Breast epithelium (tissue), 4 donors: Measurements from ENCODE around the gene CELF1. TPM values are rescaled to one million over a fixed set of nuclear protein-coding genes. Genes with fewer than 3 reads are reported as not detected.
"Not testable (repeated sequence)": the region's sequence is repeated elsewhere in the genome, so short reads cannot be mapped to it uniquely, and the experiment has no call there.

ENCODE experiments used
- DNase-seq, 2 donors: peaks; one replicate each; pipeline ENCODE4 v3.0.0-alpha.2; 2019; ENCODE audit warnings: low spot score in 2 of 2
- H3K27ac ChIP-seq, 2 donors: fragments of 200-600 bp; sonication (generic) in 1 of 2; one replicate each; pipeline ENCODE4 v1.5.1; 2016 to 2019; ENCODE audit warnings: mild to moderate bottlenecking in 1 of 2
- H3K27me3 ChIP-seq, 2 donors: fragments of 200-600 bp; sonication (generic) in 1 of 2; one replicate each; pipeline versions ENCODE4 v1.5.1 to v1.6.0; 2017 to 2019; ENCODE audit warnings: control low read depth in 1 of 2, mild to moderate bottlenecking in 1 of 2
- H3K36me3 ChIP-seq: fragments of 200-600 bp; one replicate; pipeline ENCODE4 v1.5.1; 2019
- H3K4me1 ChIP-seq, 2 donors: fragments of 200-600 bp; sonication (generic); one replicate each; pipeline ENCODE4 v1.5.1; 2016 to 2019; ENCODE audit warnings: control low read depth in 1 of 2
- H3K4me3 ChIP-seq, 3 donors: fragments of 200-600 bp; sonication (generic); 1 replicate in 2 of 3; 2 replicates in 1 of 3; pipeline ENCODE4 v1.5.1; 2016 to 2019; ENCODE audit warnings: mild to moderate bottlenecking in 3 of 3, moderate library complexity in 2 of 3
- H3K9me3 ChIP-seq, 2 donors: fragments of 200-600 bp; sonication (generic) in 1 of 2; one replicate each; pipeline ENCODE4 v1.5.1; 2016 to 2019; ENCODE audit warnings: control low read depth in 1 of 2
- POLR2A ChIP-seq: fragments of 450-650 bp; IDR thresholded peaks from one replicate; pipeline ENCODE4 v1.6.1; 2016; ENCODE audit warnings: antibody characterized with exemption, mild to moderate bottlenecking, moderate library complexity
- POLR2AphosphoS5 ChIP-seq, 3 donors: sonication (generic); formaldehyde crosslinking; IDR thresholded peaks; one replicate each; pipeline ENCODE4 v1.6.1; 2017; ENCODE audit warnings: antibody characterized with exemption in 3 of 3
- intact Hi-C: fragments of 100-400 bp; cut with DNase I; formaldehyde crosslinking; loops from one replicate; pipeline ENCODE4 v1.15.1; 2023; ENCODE audit warnings: low total_unique reads
- total RNA-seq, 3 donors: library from RNA; depleted of rRNA; stranded (reverse); fragments of >200 nt; gene quantifications; one replicate each; pipeline ENCODE4 v1.1.0, GENCODE V29; 2016
- TF ChIP-seq, protein P1 (sequence below), 3 donors: fragments of 450-650 bp; IDR thresholded peaks; one replicate each; pipeline ENCODE4 v1.5.1; 2016 to 2017; ENCODE audit warnings: antibody characterized with exemption in 3 of 3, mild to moderate bottlenecking in 3 of 3, moderate library complexity in 3 of 3

CELF1 gene
- total RNA-seq, 3 donors from 2014 or later: 94.1 to 117 (median 114) TPM

DNA sequence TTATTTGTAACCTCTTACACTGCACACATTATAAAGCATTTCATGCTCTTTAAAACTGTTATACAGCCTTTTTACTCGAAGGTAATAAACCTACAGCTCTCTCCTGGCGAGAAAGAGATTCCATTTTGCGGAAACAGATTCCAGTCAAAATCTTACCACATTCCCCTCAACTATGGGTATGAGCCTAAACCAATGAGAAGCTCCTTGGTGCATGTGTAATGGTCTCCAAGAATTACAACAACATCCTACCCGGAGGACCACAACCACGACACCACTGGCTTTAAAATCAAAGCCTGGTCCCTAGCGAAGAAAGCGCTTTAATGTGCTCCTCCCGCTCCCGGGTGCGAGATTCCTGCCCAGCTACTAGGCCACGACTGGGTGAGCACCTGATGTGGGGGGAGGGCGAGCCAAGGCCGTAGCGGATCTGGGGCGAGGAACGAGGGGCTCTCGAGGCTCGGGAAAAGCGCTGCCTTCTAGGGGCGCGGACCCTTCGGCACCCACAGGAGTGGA, 821 bp downstream of the CELF1 start:
- no peaks in the 10 kb centered on the region for H3K36me3 ChIP-seq
- H3K9me3 ChIP-seq: no peaks in the 10 kb centered on the region
- no peaks in the 10 kb centered on the region for H3K4me1 ChIP-seq
- intact Hi-C loops: no loop called here
- peak overlapping the region; percentile 84 to 98 (median 85) for H3K4me3 ChIP-seq
- no peak for DNase-seq
- H3K27ac ChIP-seq: peak overlapping the region; percentile 94
- TF ChIP-seq POLR2AphosphoS5 (IDR thresholded peaks at IDR 0.05): peak in 2 of 3 donors; percentile 13 to 14
- TF ChIP-seq, protein P1, sequence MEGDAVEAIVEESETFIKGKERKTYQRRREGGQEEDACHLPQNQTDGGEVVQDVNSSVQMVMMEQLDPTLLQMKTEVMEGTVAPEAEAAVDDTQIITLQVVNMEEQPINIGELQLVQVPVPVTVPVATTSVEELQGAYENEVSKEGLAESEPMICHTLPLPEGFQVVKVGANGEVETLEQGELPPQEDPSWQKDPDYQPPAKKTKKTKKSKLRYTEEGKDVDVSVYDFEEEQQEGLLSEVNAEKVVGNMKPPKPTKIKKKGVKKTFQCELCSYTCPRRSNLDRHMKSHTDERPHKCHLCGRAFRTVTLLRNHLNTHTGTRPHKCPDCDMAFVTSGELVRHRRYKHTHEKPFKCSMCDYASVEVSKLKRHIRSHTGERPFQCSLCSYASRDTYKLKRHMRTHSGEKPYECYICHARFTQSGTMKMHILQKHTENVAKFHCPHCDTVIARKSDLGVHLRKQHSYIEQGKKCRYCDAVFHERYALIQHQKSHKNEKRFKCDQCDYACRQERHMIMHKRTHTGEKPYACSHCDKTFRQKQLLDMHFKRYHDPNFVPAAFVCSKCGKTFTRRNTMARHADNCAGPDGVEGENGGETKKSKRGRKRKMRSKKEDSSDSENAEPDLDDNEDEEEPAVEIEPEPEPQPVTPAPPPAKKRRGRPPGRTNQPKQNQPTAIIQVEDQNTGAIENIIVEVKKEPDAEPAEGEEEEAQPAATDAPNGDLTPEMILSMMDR (IDR thresholded peaks at IDR 0.05): no peak
- no peaks in the 10 kb centered on the region for H3K27me3 ChIP-seq

DNA sequence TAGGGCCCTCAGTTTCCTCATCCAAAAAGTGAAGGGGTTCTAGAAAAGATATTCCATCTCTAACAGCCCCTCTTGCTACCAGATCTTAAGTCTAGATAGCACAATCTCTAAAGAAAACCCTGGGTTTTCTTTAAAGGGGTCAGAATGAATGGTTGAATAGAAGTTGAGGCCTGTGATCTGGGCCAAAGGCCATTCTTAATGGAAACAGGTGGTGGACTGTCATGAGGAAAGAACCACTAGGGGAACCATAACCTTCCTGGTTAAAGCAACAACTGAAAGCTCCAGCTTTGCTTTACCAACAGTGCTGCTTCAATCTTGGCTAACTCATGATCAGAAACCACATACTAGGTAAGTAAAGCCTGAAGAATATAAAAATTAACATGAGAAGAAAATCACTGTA, 1.8 kb downstream of the CELF1 start:
- no peak for TF ChIP-seq POLR2A
- TF ChIP-seq, protein P1 (IDR thresholded peaks at IDR 0.05): no peak
- TF ChIP-seq POLR2AphosphoS5 (IDR thresholded peaks at IDR 0.05): no peak
- intact Hi-C loops: no loop called here
- H3K27ac ChIP-seq: peak overlapping the region; percentile 94
- H3K9me3 ChIP-seq: no peaks in the 10 kb centered on the region
- DNase-seq: no peak
- no peaks in the 10 kb centered on the region for H3K36me3 ChIP-seq
- H3K4me1 ChIP-seq: no peaks in the 10 kb centered on the region
- H3K27me3 ChIP-seq: no peaks in the 10 kb centered on the region
- H3K4me3 ChIP-seq: peak overlapping the region in 2 of 3 donors; percentile 85 to 98

- Histone ChIP-seq H3K27ac (no peak overlapping the region), H3K27me3 (no peaks in the 10 kb centered on the region), H3K4me1 (no peaks in the 10 kb centered on the region), H3K9me3 (no peaks in the 10 kb centered on the region), H3K36me3 (no peaks in the 10 kb centered on the region), H3K4me3 (no peak overlapping the region)
- no peak for DNase-seq
- intact Hi-C loops: no loop called here
- TF ChIP-seq POLR2A (no peak), POLR2AphosphoS5 (IDR thresholded peaks at IDR 0.05) (no peak)
- TF ChIP-seq, protein P1 (IDR thresholded peaks at IDR 0.05): no peak
Observed at GRCh38 chr11:47550288-47551047, 2.5 kb downstream of the CELF1 start.

DNA sequence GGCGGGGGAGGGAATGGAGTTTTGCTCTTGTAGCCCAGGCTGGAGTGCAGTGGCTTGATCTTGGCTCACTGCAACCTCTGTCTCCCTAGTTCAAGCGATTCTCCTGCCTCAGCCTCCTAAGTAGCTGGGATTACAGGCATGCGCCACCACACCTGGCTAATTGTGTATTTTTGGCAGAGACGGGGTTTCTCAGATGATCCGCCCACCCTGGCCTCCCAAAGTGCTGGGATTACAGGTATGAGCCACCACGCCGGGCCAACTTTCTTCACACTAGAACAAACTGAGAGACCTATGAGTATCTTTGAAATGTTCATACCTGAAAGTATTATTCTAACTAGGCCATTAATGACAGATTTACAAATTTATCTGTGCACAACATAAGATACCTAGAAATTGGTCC, 6.7 kb downstream of the CELF1 start:
- H3K4me3 ChIP-seq, H3K27me3 ChIP-seq, H3K27ac ChIP-seq, DNase-seq, H3K9me3 ChIP-seq, intact Hi-C loops, H3K4me1 ChIP-seq, H3K36me3 ChIP-seq: not testable (repeated sequence)

GRCh38 chr11:47545298-47545697, 7.6 kb downstream of the CELF1 start:
- intact Hi-C loops: no loop called here
- no peaks in the 10 kb centered on the region for H3K27me3 ChIP-seq
- H3K4me3 ChIP-seq: no peak overlapping the region
- no peak for TF ChIP-seq POLR2AphosphoS5 (IDR thresholded peaks at IDR 0.05)
- TF ChIP-seq, protein P1 (IDR thresholded peaks at IDR 0.05): no peak
- no peak for TF ChIP-seq POLR2A
- H3K4me1 ChIP-seq: no peaks in the 10 kb centered on the region
- no peaks in the 10 kb centered on the region for H3K9me3 ChIP-seq
- no peaks in the 10 kb centered on the region for H3K36me3 ChIP-seq
- no peak overlapping the region for H3K27ac ChIP-seq
- no peak for DNase-seq
